ENCODE data around the gene PDLIM4.

- TF ChIP-seq CTCF (IDR thresholded peaks at IDR 0.05) (no peak), POLR2A (IDR thresholded peaks at IDR 0.05) (no peak)
Measured at GRCh38 chr5:132263548-132264261, 6.2 kb downstream of the PDLIM4 start.

All from testis (tissue), 2 donors.